ENCODE measurements around the gene PRKN.
A peak's percentile ranks its signal among the peaks of the same experiment; 100 is the strongest.

PRKN gene

GRCh38 chr6:162722633-162723032 lies 4.9 kb downstream of the PRKN start:
- TF ChIP-seq GATA2 (IDR thresholded peaks at IDR 0.05; ENCODE audit: low read depth, low read length) (no peak), GATA3 (IDR thresholded peaks at IDR 0.05; ENCODE audit: low read depth, low read length) (no peak)

- no peak for TF ChIP-seq GATA2 (IDR thresholded peaks at IDR 0.05; ENCODE audit: low read depth, low read length)
- TF ChIP-seq GATA3 (IDR thresholded peaks at IDR 0.05; ENCODE audit: low read depth, low read length) = no peak
Measured at GRCh38 chr6:162722226-162722625, 5.3 kb downstream of the PRKN start.

- TF ChIP-seq GATA3 (IDR thresholded peaks at IDR 0.05; ENCODE audit: low read depth, low read length) = no peak
- TF ChIP-seq GATA2 (IDR thresholded peaks at IDR 0.05; ENCODE audit: low read depth, low read length) = no peak
Measured at GRCh38 chr6:162721404-162721687, 6.2 kb downstream of the PRKN start.

- no peak for TF ChIP-seq GATA2 (IDR thresholded peaks at IDR 0.05; ENCODE audit: low read depth, low read length)
- no peak for TF ChIP-seq GATA3 (IDR thresholded peaks at IDR 0.05; ENCODE audit: low read depth, low read length)
Measured at GRCh38 chr6:162719528-162719927, 8.0 kb downstream of the PRKN start.

- no peak for TF ChIP-seq GATA3 (IDR thresholded peaks at IDR 0.05; ENCODE audit: low read depth, low read length)
- no peak for TF ChIP-seq GATA2 (IDR thresholded peaks at IDR 0.05; ENCODE audit: low read depth, low read length)
Measured at GRCh38 chr6:162715601-162716000, 12.0 kb downstream of the PRKN start.

- TF ChIP-seq GATA3 (IDR thresholded peaks at IDR 0.05; ENCODE audit: low read depth, low read length) (peak; percentile 78), GATA2 (IDR thresholded peaks at IDR 0.05; ENCODE audit: low read depth, low read length) (peak; percentile 59)
Measured at GRCh38 chr6:162713974-162714780, 13.4 kb downstream of the PRKN start.

GRCh38 chr6:162712694-162713093 lies 14.9 kb downstream of the PRKN start:
- TF ChIP-seq GATA3 (IDR thresholded peaks at IDR 0.05; ENCODE audit: low read depth, low read length) = no peak
- no peak for TF ChIP-seq GATA2 (IDR thresholded peaks at IDR 0.05; ENCODE audit: low read depth, low read length)

- no peak for TF ChIP-seq GATA2 (IDR thresholded peaks at IDR 0.05; ENCODE audit: low read depth, low read length)
- TF ChIP-seq GATA3 (IDR thresholded peaks at IDR 0.05; ENCODE audit: low read depth, low read length) = no peak
Measured at GRCh38 chr6:162711376-162711775, 16.2 kb downstream of the PRKN start.

GRCh38 chr6:162710936-162711335 lies 16.6 kb downstream of the PRKN start:
- TF ChIP-seq GATA3 (IDR thresholded peaks at IDR 0.05; ENCODE audit: low read depth, low read length) (no peak), GATA2 (IDR thresholded peaks at IDR 0.05; ENCODE audit: low read depth, low read length) (no peak)

- TF ChIP-seq GATA3 (IDR thresholded peaks at IDR 0.05; ENCODE audit: low read depth, low read length) = no peak
- TF ChIP-seq GATA2 (IDR thresholded peaks at IDR 0.05; ENCODE audit: low read depth, low read length) = no peak
Measured at GRCh38 chr6:162710419-162710818, 17.1 kb downstream of the PRKN start.

- TF ChIP-seq GATA3 (IDR thresholded peaks at IDR 0.05; ENCODE audit: low read depth, low read length) (no peak), GATA2 (IDR thresholded peaks at IDR 0.05; ENCODE audit: low read depth, low read length) (no peak)
Measured at GRCh38 chr6:162709431-162709830, 18.1 kb downstream of the PRKN start.

- TF ChIP-seq GATA3 (IDR thresholded peaks at IDR 0.05; ENCODE audit: low read depth, low read length) (no peak), GATA2 (IDR thresholded peaks at IDR 0.05; ENCODE audit: low read depth, low read length) (no peak)
Measured at GRCh38 chr6:162708971-162709370, 18.6 kb downstream of the PRKN start.

GRCh38 chr6:162706232-162706631 lies 21.3 kb downstream of the PRKN start:
- TF ChIP-seq GATA2 (IDR thresholded peaks at IDR 0.05; ENCODE audit: low read depth, low read length) (no peak), GATA3 (IDR thresholded peaks at IDR 0.05; ENCODE audit: low read depth, low read length) (no peak)

GRCh38 chr6:162705736-162706135 lies 21.8 kb downstream of the PRKN start:
- no peak for TF ChIP-seq GATA2 (IDR thresholded peaks at IDR 0.05; ENCODE audit: low read depth, low read length)
- TF ChIP-seq GATA3 (IDR thresholded peaks at IDR 0.05; ENCODE audit: low read depth, low read length) = no peak

- TF ChIP-seq GATA2 (IDR thresholded peaks at IDR 0.05; ENCODE audit: low read depth, low read length) (no peak), GATA3 (IDR thresholded peaks at IDR 0.05; ENCODE audit: low read depth, low read length) (no peak)
Measured at GRCh38 chr6:162704001-162704400, 23.6 kb downstream of the PRKN start.

GRCh38 chr6:162702446-162702845 lies 25.1 kb downstream of the PRKN start:
- TF ChIP-seq GATA3 (IDR thresholded peaks at IDR 0.05; ENCODE audit: low read depth, low read length) = no peak
- no peak for TF ChIP-seq GATA2 (IDR thresholded peaks at IDR 0.05; ENCODE audit: low read depth, low read length)
